Fibroblast of lung (primary cell): ENCODE measurements around the gene SH3PXD2A.

Source experiments
- CTCF ChIP-seq, 2 donors: IDR thresholded peaks in 1 of 2; conservative IDR thresholded peaks in 1 of 2; 1 replicate in 1 of 2; 2 replicates in 1 of 2; pipeline ENCODE4 v1.5.1; 2011 to 2012; ENCODE audit warnings: low read length in 2 of 2, control low read depth in 1 of 2, inconsistent platforms in 1 of 2, low read depth in 1 of 2, mild to moderate bottlenecking in 1 of 2
- EZH2 ChIP-seq: IDR thresholded peaks from 2 replicates; pipeline ENCODE4 v1.5.1; 2012; ENCODE audit warnings: low read length, control low read depth, mild to moderate bottlenecking; ENCODE audit errors: missing control alignments

GRCh38 chr10:103818765-103819374 is 36.5 kb downstream of the SH3PXD2A start:
- TF ChIP-seq EZH2 (no peak), CTCF (conservative IDR thresholded peaks at IDR 0.05 in 1 of 2, IDR thresholded peaks at IDR 0.05 in 1 of 2; ENCODE audit: low read depth in 1 of 2, low read length in 2 of 2) (no peak)
